BLaER1 treated with 17β-estradiol and CSF1 and Interleukin-3, amounts not matched to agents 10 nM and 100 nM (cell line): ENCODE data around the gene NPTN.
"Not testable (repeated sequence)": the region's sequence is repeated elsewhere in the genome, so short reads cannot be mapped to it uniquely, and the experiment has no call there.

Source experiments
- H3K27ac ChIP-seq, 11 experiments: shearing (Covaris generic); formaldehyde crosslinking; 2 replicates each; pipeline ENCODE4 v1.8.1; 2022
- H3K27me3 ChIP-seq, 11 experiments: shearing (Covaris generic); formaldehyde crosslinking; 2 replicates each; pipeline ENCODE4 v1.8.1; 2022
- H3K36me3 ChIP-seq, 11 experiments: shearing (Covaris generic); formaldehyde crosslinking; 2 replicates each; pipeline ENCODE4 v1.8.1; 2022
- H3K4me1 ChIP-seq, 10 experiments: shearing (Covaris generic); formaldehyde crosslinking; 2 replicates each; pipeline ENCODE4 v1.8.1; 2022
- H3K4me2 ChIP-seq, 11 experiments: shearing (Covaris generic); formaldehyde crosslinking; 2 replicates each; pipeline ENCODE4 v1.8.1; 2022
- H3K4me3 ChIP-seq, 10 experiments: shearing (Covaris generic); formaldehyde crosslinking; 2 replicates each; pipeline ENCODE4 v1.8.1; 2022
- H3K9ac ChIP-seq, 11 experiments: shearing (Covaris generic); formaldehyde crosslinking; 2 replicates each; pipeline ENCODE4 v1.8.1; 2022
- H3K9me3 ChIP-seq, 11 experiments: shearing (Covaris generic); formaldehyde crosslinking; replicated peaks in 1 of 11; 2 replicates each; pipeline ENCODE4 v1.8.1; 2022
- H4K20me1 ChIP-seq, 11 experiments: shearing (Covaris generic); formaldehyde crosslinking; 2 replicates each; pipeline ENCODE4 v1.8.1; 2022
- Cebpa-rat ChIP-seq, 11 experiments: shearing (Covaris generic); IDR thresholded peaks; 2 replicates each; pipeline ENCODE4 v1.8.1; 2022

NPTN gene

GRCh38 chr15:73593304-73594074 lies 39.7 kb downstream of the NPTN start:
- no peak for TF ChIP-seq Cebpa-rat (IDR thresholded peaks at IDR 0.05)
- H3K9me3 ChIP-seq = no peaks in the 10 kb centered on the region
- no peaks in the 10 kb centered on the region for H3K27me3 ChIP-seq
- H3K4me1 ChIP-seq = peaks cover 0 to 54% (median 7%) of the 10 kb centered on the region in 10 experiments; a peak in 11 of 20 replicates
- H3K9ac ChIP-seq = no peak overlapping the region
- H3K4me3 ChIP-seq = no peak overlapping the region
- peaks cover 87 to 100% (median 100%) of the 10 kb centered on the region in 11 experiments for H4K20me1 ChIP-seq
- H3K27ac ChIP-seq = no peak overlapping the region
- peaks cover 53 to 96% (median 71%) of the 10 kb centered on the region in 11 experiments for H3K36me3 ChIP-seq
- peak overlapping the region in 4 of 11 experiments; percentile 12 to 44 (median 26); a peak in 4 of 22 replicates for H3K4me2 ChIP-seq

GRCh38 chr15:73590263-73590662 lies 42.9 kb downstream of the NPTN start:
- H3K4me1 ChIP-seq = peaks cover 0 to 33% (median 6%) of the 10 kb centered on the region in 10 experiments; a peak in 11 of 20 replicates
- peaks cover 72 to 99% (median 84%) of the 10 kb centered on the region in 11 experiments for H3K36me3 ChIP-seq
- TF ChIP-seq Cebpa-rat (IDR thresholded peaks at IDR 0.05) = no peak
- H3K9ac ChIP-seq = no peak overlapping the region
- H3K27me3 ChIP-seq = no peaks in the 10 kb centered on the region
- H4K20me1 ChIP-seq = peaks cover 72 to 100% (median 99%) of the 10 kb centered on the region in 11 experiments
- no peak overlapping the region for H3K4me2 ChIP-seq
- H3K27ac ChIP-seq = no peak overlapping the region
- H3K9me3 ChIP-seq = no peaks in the 10 kb centered on the region
- H3K4me3 ChIP-seq = no peak overlapping the region

GRCh38 chr15:73589766-73590165 lies 43.4 kb downstream of the NPTN start:
- H3K4me1 ChIP-seq = peaks cover 0 to 28% (median 6%) of the 10 kb centered on the region in 10 experiments; a peak in 11 of 20 replicates

DNA sequence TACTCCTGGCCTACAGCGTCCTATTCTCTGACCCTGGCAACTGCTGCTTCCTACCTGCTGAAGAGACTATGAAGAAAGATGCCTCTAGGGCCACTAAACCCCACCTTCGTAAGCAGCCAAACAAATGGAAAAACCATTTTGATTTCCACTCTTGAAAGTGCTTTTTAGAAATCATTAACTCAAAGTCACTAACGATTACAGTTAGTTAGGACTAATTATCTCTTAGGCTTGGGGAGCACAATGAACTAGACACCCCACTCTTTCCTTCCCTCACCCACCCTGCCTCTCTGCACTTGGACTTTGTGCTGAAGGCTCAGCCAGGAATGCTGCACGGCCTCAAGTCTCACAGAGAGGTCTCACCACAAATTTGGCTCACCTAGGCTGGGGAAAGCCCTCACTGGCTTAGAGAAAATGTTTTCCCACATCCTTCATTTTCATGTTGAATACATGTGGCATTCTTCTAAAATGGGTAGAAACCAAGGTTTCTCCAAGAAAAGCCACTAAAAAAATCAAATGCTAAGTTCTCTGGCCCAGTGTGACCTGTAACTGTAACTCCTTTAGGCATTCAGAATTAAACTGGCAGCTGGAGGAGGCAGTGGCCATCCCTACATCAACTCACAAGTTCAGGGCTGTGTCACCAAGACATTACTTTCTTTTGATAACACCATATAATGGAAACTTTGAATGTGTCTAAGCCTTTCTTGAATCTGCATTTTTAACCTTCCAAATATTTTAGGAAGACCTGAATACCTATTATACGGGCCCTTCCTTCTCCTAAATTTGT lies 47.1 kb downstream of the NPTN start:
- peaks cover 99 to 100% (median 100%) of the 10 kb centered on the region in 11 experiments for H3K36me3 ChIP-seq

More at GRCh38 chr15:73589766-73590165, 43.4 kb downstream of the NPTN start:
- no peaks in the 10 kb centered on the region for H3K27me3 ChIP-seq
- peaks cover 67 to 100% (median 98%) of the 10 kb centered on the region in 11 experiments for H4K20me1 ChIP-seq
- no peak for TF ChIP-seq Cebpa-rat (IDR thresholded peaks at IDR 0.05)
- peaks cover 77 to 99% (median 88%) of the 10 kb centered on the region in 11 experiments for H3K36me3 ChIP-seq
- no peak overlapping the region for H3K4me2 ChIP-seq
- H3K4me3 ChIP-seq = no peak overlapping the region
- no peak overlapping the region for H3K27ac ChIP-seq
- no peak overlapping the region for H3K9ac ChIP-seq
- no peaks in the 10 kb centered on the region for H3K9me3 ChIP-seq

DNA sequence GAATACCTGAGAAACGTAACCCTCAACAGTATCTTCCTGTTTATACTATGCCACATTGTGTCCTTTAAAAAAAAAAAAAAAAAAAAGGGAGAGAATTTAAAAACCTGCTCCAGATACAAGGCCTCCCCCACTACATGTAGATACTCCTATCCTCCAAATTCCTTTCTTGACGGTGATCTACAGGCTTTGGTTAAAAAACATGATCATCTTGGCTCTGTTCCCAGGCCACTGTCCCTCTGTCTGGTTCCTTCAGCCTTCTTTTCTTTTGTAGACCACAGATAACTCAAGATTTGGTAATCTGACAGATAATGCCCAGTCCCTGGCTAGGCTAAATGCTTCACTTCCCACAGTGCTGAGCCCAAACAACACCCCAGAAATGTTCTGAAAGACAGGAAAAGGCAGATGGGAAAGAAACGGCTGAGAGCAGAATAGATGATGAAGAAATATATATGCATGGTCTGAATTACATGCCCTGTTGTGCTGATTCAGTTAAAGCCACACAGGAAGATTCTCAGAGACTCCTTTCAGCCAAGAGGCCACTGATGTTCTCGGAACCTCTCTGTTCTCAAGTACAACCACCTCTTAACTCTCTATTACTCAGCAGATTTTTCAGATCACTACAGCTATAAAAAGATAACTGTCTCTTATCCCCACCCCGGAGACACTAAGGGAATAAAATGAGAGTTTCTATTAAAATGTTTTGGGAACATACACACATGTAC lies 48.3 kb downstream of the NPTN start:
- H4K20me1 ChIP-seq = peaks cover 27 to 97% (median 75%) of the 10 kb centered on the region in 11 experiments; a peak in 21 of 22 replicates
- peaks cover 0 to 15% (median 0%) of the 10 kb centered on the region in 10 experiments; a peak in 4 of 20 replicates for H3K4me1 ChIP-seq
- H3K4me2 ChIP-seq = no peak overlapping the region
- H3K27me3 ChIP-seq = no peaks in the 10 kb centered on the region
- H3K9ac ChIP-seq = no peak overlapping the region
- H3K9me3 ChIP-seq = no peaks in the 10 kb centered on the region
- H3K36me3 ChIP-seq = peaks cover 95 to 97% (median 97%) of the 10 kb centered on the region in 11 experiments
- no peak overlapping the region for H3K4me3 ChIP-seq
- 0 out of 22 replicates have a peak overlapping the region, but pooled peaks of 1 of the 11 experiments have one; percentile 12 for H3K27ac ChIP-seq
- no peak for TF ChIP-seq Cebpa-rat (IDR thresholded peaks at IDR 0.05)

More for the DNA sequence above, 47.1 kb downstream of the NPTN start:
- Histone ChIP-seq H3K27ac (no peak overlapping the region), H3K27me3 (no peaks in the 10 kb centered on the region), H3K4me3 (no peak overlapping the region), H3K9me3 (no peaks in the 10 kb centered on the region), H3K9ac (no peak overlapping the region), H3K4me2 (no peak overlapping the region), H3K4me1 (peaks cover 0 to 15% (median 0%) of the 10 kb centered on the region in 10 experiments; a peak in 4 of 20 replicates), H4K20me1 (peaks cover 38 to 100% (median 87%) of the 10 kb centered on the region in 11 experiments; a peak in 21 of 22 replicates)
- no peak for TF ChIP-seq Cebpa-rat (IDR thresholded peaks at IDR 0.05)

- peaks cover 17 to 96% (median 62%) of the 10 kb centered on the region in 11 experiments; a peak in 19 of 22 replicates for H4K20me1 ChIP-seq
- TF ChIP-seq Cebpa-rat (IDR thresholded peaks at IDR 0.05) = no peak
- H3K4me1 ChIP-seq = peaks cover 0 to 15% (median 0%) of the 10 kb centered on the region in 10 experiments; a peak in 4 of 20 replicates
- H3K9me3 ChIP-seq = no peaks in the 10 kb centered on the region
- no peak overlapping the region for H3K9ac ChIP-seq
- no peak overlapping the region for H3K4me3 ChIP-seq
- H3K36me3 ChIP-seq = peaks cover 95 to 97% (median 97%) of the 10 kb centered on the region in 11 experiments
- no peak overlapping the region for H3K27ac ChIP-seq
- H3K27me3 ChIP-seq = no peaks in the 10 kb centered on the region
- no peak overlapping the region for H3K4me2 ChIP-seq
Observed at GRCh38 chr15:73583544-73583943, 49.6 kb downstream of the NPTN start.

DNA sequence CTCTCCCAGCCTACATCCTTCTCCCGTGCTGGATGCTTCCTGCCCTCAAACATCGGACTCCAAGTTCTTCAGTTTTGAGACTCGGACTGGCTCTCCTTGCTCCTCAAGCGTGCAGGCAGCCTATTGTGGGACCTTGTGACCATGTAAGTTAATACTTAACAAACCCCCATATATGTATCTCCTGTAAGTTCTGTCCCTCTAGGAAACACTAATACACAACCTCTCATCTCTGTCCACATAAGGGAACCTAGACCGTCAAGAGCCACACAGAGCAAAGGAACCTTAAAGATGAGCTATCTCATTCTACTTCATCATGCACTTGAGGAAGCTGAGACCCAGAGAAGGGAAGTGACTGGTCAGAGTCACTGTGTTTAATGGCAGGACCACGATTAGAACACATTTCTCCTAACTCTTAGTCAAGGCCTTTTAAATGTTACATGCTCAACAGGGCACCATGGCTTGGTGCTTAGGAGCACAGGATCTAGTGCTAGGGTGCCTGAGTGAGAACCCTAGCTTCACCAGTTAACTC lies 50.3 kb downstream of the NPTN start:
- H3K4me3 ChIP-seq = no peak overlapping the region
- H3K27ac ChIP-seq = no peak overlapping the region
- no peak for TF ChIP-seq Cebpa-rat (IDR thresholded peaks at IDR 0.05)
- no peaks in the 10 kb centered on the region for H3K27me3 ChIP-seq
- no peak overlapping the region for H3K4me2 ChIP-seq
- peaks cover 0 to 15% (median 0%) of the 10 kb centered on the region in 10 experiments; a peak in 4 of 20 replicates for H3K4me1 ChIP-seq
- no peaks in the 10 kb centered on the region for H3K9me3 ChIP-seq
- H4K20me1 ChIP-seq = peaks cover 10 to 96% (median 56%) of the 10 kb centered on the region in 11 experiments; a peak in 19 of 22 replicates
- H3K36me3 ChIP-seq = peaks cover 95 to 97% (median 96%) of the 10 kb centered on the region in 11 experiments
- H3K9ac ChIP-seq = no peak overlapping the region

DNA sequence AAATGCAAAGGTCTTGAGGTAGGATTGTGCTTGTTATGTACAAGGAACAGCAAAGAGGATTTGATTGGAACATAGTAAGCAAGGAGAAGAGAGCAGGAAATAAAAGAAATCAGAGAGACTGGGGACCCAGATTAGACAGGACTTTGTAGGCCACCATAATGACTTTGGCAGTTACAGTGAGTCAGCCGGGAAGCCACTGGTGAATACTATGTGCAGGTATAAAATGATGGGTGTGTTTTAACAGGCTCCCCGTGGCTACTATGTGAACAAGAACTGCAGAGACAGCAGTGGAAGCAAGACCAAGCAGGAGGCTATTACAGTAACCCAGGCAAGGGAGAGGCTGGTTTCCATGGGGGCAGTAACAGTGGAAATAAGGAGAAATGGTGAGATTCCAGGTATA lies 55.2 kb downstream of the NPTN start:
- Histone ChIP-seq H3K27me3 (no peaks in the 10 kb centered on the region), H3K9ac (no peak overlapping the region), H3K4me2 (no peak overlapping the region), H4K20me1 (peaks cover 0 to 94% (median 29%) of the 10 kb centered on the region in 11 experiments; a peak in 19 of 22 replicates), H3K9me3 (no peaks in the 10 kb centered on the region), H3K36me3 (peaks cover 95 to 97% (median 96%) of the 10 kb centered on the region in 11 experiments), H3K4me3 (no peak overlapping the region), H3K27ac (no peak overlapping the region), H3K4me1 (peaks cover 0 to 4% (median 0%) of the 10 kb centered on the region in 10 experiments; a peak in 1 of 20 replicates)
- TF ChIP-seq Cebpa-rat (IDR thresholded peaks at IDR 0.05) = no peak

- H3K4me2 ChIP-seq, H3K27ac ChIP-seq, H3K27me3 ChIP-seq, H3K4me3 ChIP-seq, H3K4me1 ChIP-seq, H3K9me3 ChIP-seq, H3K9ac ChIP-seq: not testable (repeated sequence)
- peaks cover 0 to 94% (median 25%) of the 10 kb centered on the region in 11 experiments; a peak in 15 of 22 replicates for H4K20me1 ChIP-seq
- H3K36me3 ChIP-seq = peaks cover 95 to 97% (median 96%) of the 10 kb centered on the region in 11 experiments
Observed at GRCh38 chr15:73577593-73577992, 55.6 kb downstream of the NPTN start.
